ENCODE measurements around the gene S100A1. TPM values are rescaled to one million over a fixed set of nuclear protein-coding genes. Genes with fewer than 3 reads are reported as not detected.
"Not testable (repeated sequence)": the region's sequence is repeated elsewhere in the genome, so short reads cannot be mapped to it uniquely, and the experiment has no call there.

Gene S100A1
- polyA plus RNA-seq, 4 donors = 1.5 to 23.5 (median 18.9) TPM

- DNase-seq (ENCODE audit: low read depth in 4 of 4, low spot score in 3 of 4) = no peak
Measured at GRCh38 chr1:153649863-153650235, 21.6 kb downstream of the S100A1 start.

GRCh38 chr1:153651771-153652170, 23.5 kb downstream of the S100A1 start:
- no peak for DNase-seq (ENCODE audit: low read depth in 4 of 4, low spot score in 3 of 4)

DNA sequence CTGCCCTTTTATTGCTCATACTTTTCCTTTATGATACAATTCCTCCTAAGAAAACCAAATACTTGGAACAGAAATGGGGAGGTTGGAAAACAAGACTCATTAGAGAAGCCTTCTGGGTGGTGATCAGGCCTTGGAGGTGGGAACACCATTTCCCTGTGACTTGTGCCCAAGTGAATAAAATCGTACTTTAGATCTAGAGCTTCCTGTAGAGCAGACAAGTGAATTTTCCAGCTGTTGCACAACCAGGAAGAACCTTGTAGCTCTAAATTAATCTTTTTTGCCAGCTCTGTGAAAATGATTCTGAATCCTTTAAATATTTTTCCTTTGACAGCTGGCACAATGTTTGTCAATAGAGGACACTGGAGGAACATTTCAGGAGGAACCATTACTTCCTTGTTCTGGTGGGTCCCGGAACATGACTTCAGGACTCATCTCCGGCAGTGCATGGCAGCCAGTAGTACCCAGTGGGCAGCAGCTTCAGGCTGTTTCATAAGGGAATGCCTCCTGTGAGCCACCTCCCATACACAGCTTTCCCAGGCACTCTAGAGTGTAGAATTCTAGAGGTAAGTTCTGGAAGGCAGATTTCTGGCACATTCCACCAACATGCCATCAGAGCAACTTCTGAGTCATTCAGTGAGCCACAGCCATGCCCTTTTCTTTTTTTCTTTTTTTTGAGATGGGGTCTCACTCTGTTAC, 24.7 kb downstream of the S100A1 start:
- DNase-seq (ENCODE audit: low read depth in 4 of 4, low spot score in 3 of 4) = no peak

DNA sequence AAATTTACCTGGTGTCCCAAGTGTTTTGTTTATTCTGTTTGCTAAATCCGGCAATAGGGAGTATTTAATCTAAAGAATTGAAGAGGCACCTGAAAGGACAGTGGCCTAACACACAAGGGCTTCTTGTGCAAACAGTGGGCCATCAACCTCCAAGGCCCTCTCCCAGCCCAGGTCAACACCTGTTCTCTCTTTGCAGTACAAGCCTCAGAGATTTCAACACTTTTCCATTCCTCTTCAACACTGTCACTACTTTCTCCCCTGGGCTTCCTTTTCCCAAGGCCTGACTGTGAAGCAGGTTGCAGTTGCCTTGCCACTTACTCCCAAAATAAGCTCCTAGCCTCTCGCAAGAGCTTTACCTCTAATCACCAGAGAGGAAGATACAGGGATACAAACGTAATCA, 27.1 kb downstream of the S100A1 start:
- no peak for DNase-seq (ENCODE audit: low read depth in 4 of 4, low spot score in 3 of 4)

DNA sequence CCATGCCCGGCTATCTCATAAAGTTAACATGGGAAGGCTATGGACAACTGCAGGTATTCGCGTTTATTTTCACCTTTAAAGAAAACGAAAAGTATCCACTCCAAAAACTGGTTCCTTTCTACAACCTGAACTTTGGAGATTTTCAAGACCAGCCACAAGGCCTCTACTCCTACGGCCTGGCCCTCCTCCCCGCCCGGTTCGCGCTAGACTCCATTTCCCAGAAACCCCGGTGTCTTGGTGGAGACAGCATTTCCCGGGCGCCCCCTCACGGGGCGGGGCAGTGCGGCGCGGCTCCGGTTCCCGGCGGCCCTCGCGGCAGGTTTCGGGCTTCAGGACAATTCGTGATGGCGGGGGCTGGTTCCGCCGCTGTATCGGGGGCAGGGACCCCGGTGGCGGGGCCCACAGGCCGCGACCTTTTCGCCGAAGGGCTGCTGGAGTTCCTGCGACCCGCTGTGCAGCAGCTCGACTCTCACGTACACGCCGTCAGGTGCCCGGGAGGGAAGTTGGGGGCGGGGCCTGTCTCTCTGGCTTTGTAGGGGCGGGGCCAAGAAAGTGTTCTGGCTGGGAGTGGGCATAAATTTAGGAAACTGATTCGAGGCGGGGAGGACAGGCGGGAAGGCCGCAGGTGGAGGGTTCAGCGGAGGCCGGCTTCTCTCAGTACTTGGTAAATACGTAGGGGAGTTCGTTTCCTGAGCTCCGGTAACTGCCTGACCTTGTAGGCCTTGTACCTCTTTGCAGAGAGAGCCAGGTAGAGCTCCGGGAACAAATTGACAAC, 30.4 kb downstream of the S100A1 start, which contains the start of gene SNAPIN:
SNAPIN (plus strand) TSS at position 304 of the 775 bp plus-strand sequence; CDS start at position 345, 41 bp downstream.
- peak in 3 of 4 donors; percentile 69 to 81 (median 80) for DNase-seq (ENCODE audit: low read depth in 4 of 4, low spot score in 3 of 4)

DNA sequence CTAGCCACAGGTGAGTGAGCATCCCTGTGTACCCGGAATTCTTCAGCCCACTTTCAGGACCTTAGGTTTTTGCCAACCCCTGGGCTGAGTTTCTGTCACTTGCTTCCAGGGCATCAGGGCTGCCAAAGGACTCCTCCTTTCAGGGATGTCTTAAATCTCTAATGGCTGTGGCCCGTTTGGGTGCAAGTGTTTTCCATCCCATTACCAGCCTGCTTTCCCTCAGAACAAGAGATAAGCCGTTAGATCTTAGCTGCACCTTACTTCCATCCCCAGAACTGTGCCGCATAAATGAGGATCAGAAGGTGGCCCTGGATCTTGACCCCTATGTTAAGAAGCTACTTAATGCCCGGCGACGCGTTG, 30.9 kb downstream of the S100A1 start:
- no peak for DNase-seq (ENCODE audit: low read depth in 4 of 4, low spot score in 3 of 4)

GRCh38 chr1:153659656-153660055, 31.4 kb downstream of the S100A1 start:
- DNase-seq (ENCODE audit: low read depth in 4 of 4, low spot score in 3 of 4) = no peak

- no peak for DNase-seq (ENCODE audit: low read depth in 4 of 4, low spot score in 3 of 4)
Measured at GRCh38 chr1:153661111-153661708, 33.0 kb downstream of the S100A1 start.

DNA sequence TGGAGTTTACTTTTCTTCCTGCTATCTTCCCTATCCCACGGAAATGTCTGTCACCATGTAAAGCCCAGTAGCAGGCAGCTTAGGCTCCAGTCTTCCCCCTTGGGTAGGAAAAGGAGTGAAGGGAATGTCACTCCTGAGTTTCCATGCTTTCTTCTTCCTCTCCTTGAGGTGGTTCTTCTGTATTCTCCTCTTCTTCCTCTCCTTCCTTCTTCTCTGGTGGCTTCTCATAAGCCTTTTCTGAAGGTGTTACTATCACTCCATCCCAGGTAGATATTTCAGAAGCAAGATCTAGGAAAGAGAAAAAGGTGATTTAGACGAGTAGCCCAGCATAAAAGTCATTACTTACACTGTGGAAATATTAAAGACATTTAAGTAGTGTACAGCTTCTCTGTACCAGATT, 34.0 kb downstream of the S100A1 start:
- DNase-seq (ENCODE audit: low read depth in 4 of 4, low spot score in 3 of 4) = no peak

GRCh38 chr1:153663211-153663610, 35.0 kb downstream of the S100A1 start:
- no peak for DNase-seq (ENCODE audit: low read depth in 4 of 4, low spot score in 3 of 4)

GRCh38 chr1:153667439-153667838, 39.2 kb downstream of the S100A1 start:
- DNase-seq (ENCODE audit: low read depth in 4 of 4, low spot score in 3 of 4) = no peak

- not testable (repeated sequence) for DNase-seq (ENCODE audit: low read depth in 4 of 4, low spot score in 3 of 4)
Measured at GRCh38 chr1:153668672-153669071, 40.4 kb downstream of the S100A1 start.

- no peak for DNase-seq (ENCODE audit: low read depth in 4 of 4, low spot score in 3 of 4)
Measured at GRCh38 chr1:153669606-153670005, 41.4 kb downstream of the S100A1 start.

- DNase-seq (ENCODE audit: low read depth in 4 of 4, low spot score in 3 of 4) = no peak
Measured at GRCh38 chr1:153670257-153670858, 42.1 kb downstream of the S100A1 start.

DNA sequence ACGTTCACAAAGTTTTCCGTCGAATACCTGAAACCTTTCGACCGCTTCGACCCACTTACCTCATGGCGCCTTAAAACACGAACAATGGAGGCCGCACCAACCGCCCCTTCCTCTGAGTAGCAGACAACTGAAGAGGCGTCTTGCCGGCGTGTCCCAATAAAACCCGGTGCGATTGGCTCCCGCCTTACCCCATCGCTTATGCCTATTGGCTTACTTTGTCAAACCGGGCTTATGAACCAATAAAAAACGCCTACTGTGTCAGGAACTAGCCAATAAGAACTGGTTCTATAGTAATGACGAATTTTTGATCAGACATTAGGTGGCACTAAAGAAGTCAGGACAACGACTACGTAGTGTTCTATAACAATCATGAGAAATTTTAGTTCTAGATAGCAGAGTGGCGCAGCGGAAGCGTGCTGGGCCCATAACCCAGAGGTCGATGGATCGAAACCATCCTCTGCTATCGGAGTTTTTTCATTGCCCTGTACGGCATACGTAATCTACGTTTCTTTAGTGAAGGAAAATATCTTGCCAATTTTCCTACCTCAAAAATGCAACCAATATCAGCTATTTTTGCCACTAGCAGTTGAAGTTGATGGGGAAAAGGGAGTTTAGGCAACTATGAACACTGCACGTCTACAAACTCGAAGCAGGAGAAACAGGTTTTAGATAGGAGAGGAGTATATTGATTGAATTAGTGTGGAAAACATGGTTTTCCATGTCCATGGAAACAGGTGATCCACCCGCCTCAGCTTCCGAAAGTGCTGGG, 42.8 kb downstream of the S100A1 start, which contains the start of gene ILF2:
ILF2 (minus strand) TSS at position 135 of the 769 bp plus-strand sequence; CDS start at position 64, 71 bp downstream.
- peak; percentile 98 to 99 (median 98) for DNase-seq (ENCODE audit: low read depth in 4 of 4, low spot score in 3 of 4)

DNA sequence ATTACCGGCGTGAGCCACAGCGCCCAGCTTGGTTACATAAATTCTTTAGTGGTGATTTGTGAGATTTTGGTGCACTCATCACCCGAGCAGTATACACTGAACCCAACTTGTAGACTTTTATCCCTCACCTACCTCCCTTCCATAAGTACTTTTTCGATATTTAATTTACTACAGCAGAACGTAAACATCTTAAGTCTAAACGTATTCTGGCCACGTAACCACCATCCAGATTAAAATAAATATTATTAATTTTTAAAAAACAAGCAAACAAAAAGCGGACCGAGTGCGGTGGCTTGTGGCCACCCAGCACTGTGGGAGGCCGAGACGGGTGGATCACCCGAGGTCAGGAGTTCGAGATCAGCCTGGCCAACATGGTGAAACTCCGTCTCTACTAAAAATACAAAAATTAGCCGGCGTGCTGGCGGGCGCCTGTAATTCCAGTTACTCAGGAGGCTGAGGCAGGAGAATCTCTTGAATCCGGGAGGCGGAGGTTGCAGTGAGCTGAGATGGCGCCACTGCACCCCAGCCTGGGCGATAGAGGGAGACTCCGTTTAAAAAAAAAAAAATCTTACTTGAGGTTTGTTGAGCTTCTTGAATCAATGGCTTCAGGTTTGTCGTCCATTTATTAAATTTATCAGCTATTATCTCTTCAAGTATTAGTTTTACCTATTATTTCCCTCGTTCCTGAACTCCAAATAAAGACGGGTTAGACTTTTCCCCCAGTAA, 43.6 kb downstream of the S100A1 start:
- DNase-seq (ENCODE audit: low read depth in 4 of 4, low spot score in 3 of 4) = not testable (repeated sequence)

- DNase-seq (ENCODE audit: low read depth in 4 of 4, low spot score in 3 of 4) = no peak
Measured at GRCh38 chr1:153673511-153673910, 45.3 kb downstream of the S100A1 start.

GRCh38 chr1:153677718-153678518, 49.7 kb downstream of the S100A1 start:
- no peak for DNase-seq (ENCODE audit: low read depth in 4 of 4, low spot score in 3 of 4)

Data from left renal pelvis (tissue), 4 donors.